ENCODE measurements around the gene GCAT. TPM values are rescaled to one million over a fixed set of nuclear protein-coding genes. Genes with fewer than 3 reads are reported as not detected.
A peak's percentile ranks its signal among the peaks of the same experiment; 100 is the strongest.
"Not testable (repeated sequence)": the region's sequence is repeated elsewhere in the genome, so short reads cannot be mapped to it uniquely, and the experiment has no call there.

Gene GCAT
- total RNA-seq, 4 donors from 2014 or later = 10.3 to 39.8 (median 21.5) TPM

DNA sequence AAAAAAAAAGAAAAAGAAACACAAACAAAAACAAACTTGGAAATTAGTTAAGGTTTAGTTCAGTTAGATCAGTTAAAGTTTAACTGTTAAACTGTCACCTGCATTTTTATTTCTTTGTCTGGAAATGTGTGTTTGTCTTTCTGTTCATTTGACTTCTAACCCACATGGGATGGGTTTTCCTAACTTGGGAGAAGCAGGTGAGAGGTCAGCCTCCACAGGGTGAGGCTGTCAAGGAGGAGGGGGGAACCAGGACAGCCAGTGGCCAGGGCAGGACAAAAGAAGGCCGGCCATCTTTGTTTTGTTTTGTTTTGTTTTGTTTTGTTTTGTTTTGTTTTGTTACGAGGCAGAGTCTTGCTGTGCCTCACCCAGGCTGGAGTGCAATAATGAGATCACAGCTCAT, 13.4 kb upstream of the GCAT start:
- Histone ChIP-seq H3K4me3 (no peak overlapping the region), H3K36me3 (no peaks in the 10 kb centered on the region), H3K27ac (no peak overlapping the region), H3K27me3 (no peaks in the 10 kb centered on the region), H3K4me1 (peaks cover 0 to 5% (median 0%) of the 10 kb centered on the region in 4 donors), H3K9me3 (no peaks in the 10 kb centered on the region)
- TF ChIP-seq POLR2A (IDR thresholded peaks at IDR 0.05) (no peak), EP300 (IDR thresholded peaks at IDR 0.05) (no peak)
- TF ChIP-seq, protein P1, sequence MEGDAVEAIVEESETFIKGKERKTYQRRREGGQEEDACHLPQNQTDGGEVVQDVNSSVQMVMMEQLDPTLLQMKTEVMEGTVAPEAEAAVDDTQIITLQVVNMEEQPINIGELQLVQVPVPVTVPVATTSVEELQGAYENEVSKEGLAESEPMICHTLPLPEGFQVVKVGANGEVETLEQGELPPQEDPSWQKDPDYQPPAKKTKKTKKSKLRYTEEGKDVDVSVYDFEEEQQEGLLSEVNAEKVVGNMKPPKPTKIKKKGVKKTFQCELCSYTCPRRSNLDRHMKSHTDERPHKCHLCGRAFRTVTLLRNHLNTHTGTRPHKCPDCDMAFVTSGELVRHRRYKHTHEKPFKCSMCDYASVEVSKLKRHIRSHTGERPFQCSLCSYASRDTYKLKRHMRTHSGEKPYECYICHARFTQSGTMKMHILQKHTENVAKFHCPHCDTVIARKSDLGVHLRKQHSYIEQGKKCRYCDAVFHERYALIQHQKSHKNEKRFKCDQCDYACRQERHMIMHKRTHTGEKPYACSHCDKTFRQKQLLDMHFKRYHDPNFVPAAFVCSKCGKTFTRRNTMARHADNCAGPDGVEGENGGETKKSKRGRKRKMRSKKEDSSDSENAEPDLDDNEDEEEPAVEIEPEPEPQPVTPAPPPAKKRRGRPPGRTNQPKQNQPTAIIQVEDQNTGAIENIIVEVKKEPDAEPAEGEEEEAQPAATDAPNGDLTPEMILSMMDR (IDR thresholded peaks at IDR 0.05) = no peak
- DNase-seq (ENCODE audit: low spot score in 2 of 2) = no peak
- 57 to 60% methylated on average over 2 of the region's 2 CpGs for WGBS, 2 donors

DNA sequence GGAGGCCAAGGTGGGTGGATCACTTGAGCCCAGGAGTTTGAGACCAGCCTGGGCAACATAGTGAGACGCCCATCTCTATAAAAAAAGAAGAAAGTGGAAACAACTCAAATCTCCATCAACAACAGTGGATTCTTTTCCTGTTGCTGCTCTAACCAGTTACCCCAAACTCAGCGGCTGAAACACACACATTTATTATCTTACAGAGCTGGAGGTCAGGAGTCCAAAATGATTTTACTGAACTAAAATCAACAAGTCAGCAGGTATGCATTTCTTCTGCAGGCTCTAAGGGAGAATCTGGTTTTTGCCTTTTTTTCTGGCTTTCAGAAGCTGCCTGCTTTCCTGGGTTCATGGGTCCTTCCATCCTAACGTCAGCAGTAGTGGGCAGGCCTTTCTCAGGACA, 11.7 kb upstream of the GCAT start:
- no peak for DNase-seq (ENCODE audit: low spot score in 2 of 2)
- 66 to 69% methylated on average over 3 of the region's 3 CpGs for WGBS, 2 donors
- Histone ChIP-seq H3K27ac (no peak overlapping the region), H3K4me3 (no peak overlapping the region), H3K27me3 (no peaks in the 10 kb centered on the region), H3K4me1 (peaks cover 0 to 5% (median 0%) of the 10 kb centered on the region in 4 donors), H3K9me3 (no peaks in the 10 kb centered on the region), H3K36me3 (no peaks in the 10 kb centered on the region)
- TF ChIP-seq, protein P1 (IDR thresholded peaks at IDR 0.05) = no peak
- TF ChIP-seq EP300 (IDR thresholded peaks at IDR 0.05) (no peak), POLR2A (IDR thresholded peaks at IDR 0.05) (no peak)

DNA sequence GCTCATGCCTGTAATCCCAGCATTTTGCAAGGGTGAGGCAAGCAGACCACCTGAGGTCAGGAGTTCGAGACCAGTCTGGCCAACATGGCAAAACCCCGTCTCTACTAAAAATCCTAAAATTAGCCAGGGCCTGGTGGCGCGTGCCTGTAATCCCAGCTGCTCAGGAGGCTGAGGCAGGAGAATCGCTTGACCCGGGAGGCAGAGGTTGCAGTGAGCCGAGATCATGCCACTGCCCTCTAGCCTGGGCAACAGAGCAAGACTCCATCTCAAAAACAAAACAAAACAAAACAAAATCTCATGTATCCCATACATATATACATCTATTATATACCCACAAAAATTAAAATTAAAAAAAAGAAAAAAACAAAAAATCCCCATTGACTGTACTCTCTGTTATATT, 10.5 kb upstream of the GCAT start:
- H3K9me3 ChIP-seq = not testable (repeated sequence)
- WGBS, 2 donors = 76 to 93% methylated on average over 7 of the region's 7 CpGs

DNA sequence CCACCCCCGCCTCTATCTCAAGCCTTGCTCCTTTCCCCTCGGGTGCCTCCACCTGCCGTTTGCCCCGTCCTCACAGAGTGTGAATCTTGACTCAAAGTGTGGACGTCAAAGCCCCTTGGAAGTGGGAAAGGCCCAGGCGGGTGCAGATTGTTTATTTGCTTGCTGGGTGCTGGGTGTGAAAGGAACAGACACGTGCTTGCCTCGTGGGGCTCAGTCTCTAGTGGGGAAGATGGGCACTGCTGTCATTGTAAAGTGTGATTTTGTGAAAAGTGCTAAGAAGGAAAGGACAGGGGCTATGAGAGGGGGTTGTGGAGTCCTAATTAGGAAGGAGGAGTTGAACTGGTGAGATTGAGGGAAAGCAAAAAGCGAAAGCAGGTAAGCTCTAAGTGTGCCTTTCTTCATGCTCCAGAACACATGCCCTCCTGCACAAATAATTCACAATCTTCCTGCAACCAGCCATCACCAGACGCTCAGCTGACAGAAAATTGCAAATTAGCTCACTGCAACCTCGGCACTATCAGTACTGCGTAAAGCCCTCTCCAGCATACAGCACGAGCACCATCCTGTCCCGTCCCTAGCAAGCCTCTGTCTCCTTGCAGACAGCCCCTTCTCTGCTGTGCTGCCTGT, 9.7 kb upstream of the GCAT start:
- TF ChIP-seq, protein P1 (IDR thresholded peaks at IDR 0.05) = no peak
- TF ChIP-seq POLR2A (IDR thresholded peaks at IDR 0.05) (no peak), EP300 (IDR thresholded peaks at IDR 0.05) (no peak)
- Histone ChIP-seq H3K27me3 (no peaks in the 10 kb centered on the region), H3K9me3 (no peaks in the 10 kb centered on the region), H3K27ac (no peak overlapping the region), H3K4me3 (no peak overlapping the region), H3K4me1 (peaks cover 0 to 12% (median 11%) of the 10 kb centered on the region in 4 donors), H3K36me3 (no peaks in the 10 kb centered on the region)
- 47 to 50% methylated on average over 14 of the region's 14 CpGs for WGBS, 2 donors
- no peak for DNase-seq (ENCODE audit: low spot score in 2 of 2)

More for the DNA sequence above, 10.5 kb upstream of the GCAT start:
- H3K4me3 ChIP-seq; H3K36me3 ChIP-seq; DNase-seq (ENCODE audit: low spot score in 2 of 2); H3K4me1 ChIP-seq; H3K27ac ChIP-seq; H3K27me3 ChIP-seq: not testable (repeated sequence)

DNA sequence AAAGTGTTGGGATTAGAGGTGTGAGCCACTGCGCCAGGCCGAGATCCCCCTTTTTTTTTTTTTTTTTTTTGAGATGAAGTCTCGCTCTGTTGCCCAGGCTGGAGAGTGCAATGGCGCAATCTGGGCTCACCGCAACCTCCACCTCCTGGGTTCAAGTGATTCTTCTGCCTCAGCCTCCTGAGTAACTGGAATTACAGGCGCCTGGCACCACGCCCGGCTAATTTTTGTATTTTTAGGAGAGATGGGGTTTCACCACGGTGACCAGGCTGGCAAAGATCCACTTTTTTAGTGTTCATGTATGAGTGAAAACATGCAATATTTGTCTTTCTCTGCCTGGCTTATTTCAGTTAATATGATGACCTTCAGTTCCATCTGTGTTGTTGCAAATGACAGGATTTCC, 7.8 kb upstream of the GCAT start:
- not testable (repeated sequence) for H3K27ac ChIP-seq; H3K27me3 ChIP-seq; H3K4me3 ChIP-seq; H3K9me3 ChIP-seq; H3K36me3 ChIP-seq; DNase-seq (ENCODE audit: low spot score in 2 of 2)
- H3K4me1 ChIP-seq = peaks cover 0 to 28% (median 22%) of the 10 kb centered on the region in 4 donors
- 77 to 80% methylated on average over 9 of the region's 9 CpGs for WGBS, 2 donors

DNA sequence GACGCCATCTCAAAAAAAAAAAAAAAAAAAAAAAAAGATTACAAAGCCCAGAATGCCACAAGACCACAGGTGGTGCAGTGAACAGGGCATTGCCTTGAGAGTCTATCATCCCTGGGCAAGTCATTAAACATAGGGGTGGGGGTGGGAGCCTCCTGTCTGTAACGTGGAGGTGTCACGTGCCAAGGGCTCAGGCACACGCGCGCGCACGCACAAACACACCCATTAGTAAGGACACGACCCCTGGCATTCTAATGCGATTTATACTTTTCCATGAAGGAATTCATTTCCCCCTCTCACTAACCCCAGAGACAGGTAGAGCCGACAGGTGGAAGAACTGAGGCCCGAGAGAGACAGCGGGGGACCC, 5.8 kb upstream of the GCAT start:
- Histone ChIP-seq H3K36me3 (no peaks in the 10 kb centered on the region), H3K4me1 (peaks cover 0 to 43% (median 30%) of the 10 kb centered on the region in 4 donors), H3K4me3 (peak overlapping the region; percentile 47 to 89 (median 60)), H3K27ac (peak overlapping the region in 1 of 4 donors; percentile 71), H3K27me3 (no peaks in the 10 kb centered on the region), H3K9me3 (no peaks in the 10 kb centered on the region)
- no peak for DNase-seq (ENCODE audit: low spot score in 2 of 2)
- 7% methylated on average over 13 of the region's 13 CpGs for WGBS, 2 donors
- TF ChIP-seq POLR2A (IDR thresholded peaks at IDR 0.05) (no peak), EP300 (IDR thresholded peaks at IDR 0.05) (no peak)
- TF ChIP-seq, protein P1 (IDR thresholded peaks at IDR 0.05) = no peak
